Tibial nerve (tissue), 4 donors: ENCODE measurements around the gene AGAP5.
"Not testable (repeated sequence)": the region's sequence is repeated elsewhere in the genome, so short reads cannot be mapped to it uniquely, and the experiment has no call there.

Source experiments
- EP300 ChIP-seq, 2 donors: sonication (generic); formaldehyde crosslinking; IDR thresholded peaks; one replicate each; pipeline ENCODE4 v1.6.1; 2017; ENCODE audit warnings: antibody characterized with exemption in 2 of 2, mild to moderate bottlenecking in 1 of 2
- TF ChIP-seq, protein P1 (sequence below), 5 experiments: fragments of 200-600 bp in 3 of 5; fragments of 450-650 bp in 2 of 5; sonication (generic) in 3 of 5; IDR thresholded peaks; one replicate each; pipeline ENCODE4 v1.5.1; 2016 to 2019; ENCODE audit warnings: antibody characterized with exemption in 5 of 5, mild to moderate bottlenecking in 3 of 5, moderate library complexity in 2 of 5

DNA sequence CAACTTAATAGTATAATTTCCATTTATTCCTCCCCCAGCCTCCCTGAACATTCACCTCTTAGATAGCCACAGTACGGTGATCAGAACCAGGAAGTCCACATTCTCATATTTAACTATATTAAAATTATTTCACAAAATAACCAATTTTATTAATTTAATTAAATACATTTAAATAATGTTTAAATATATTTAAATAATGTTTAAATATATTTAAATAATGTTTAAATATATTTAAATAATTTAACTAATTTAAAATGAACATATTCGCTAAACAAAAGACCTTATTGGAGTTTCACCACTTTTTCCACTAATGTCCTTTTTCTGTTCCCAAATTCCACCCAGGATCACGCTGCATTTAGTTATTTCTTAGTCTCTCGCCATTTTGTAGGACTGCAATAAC is 29.5 kb downstream of the AGAP5 start:
- TF ChIP-seq, protein P1, sequence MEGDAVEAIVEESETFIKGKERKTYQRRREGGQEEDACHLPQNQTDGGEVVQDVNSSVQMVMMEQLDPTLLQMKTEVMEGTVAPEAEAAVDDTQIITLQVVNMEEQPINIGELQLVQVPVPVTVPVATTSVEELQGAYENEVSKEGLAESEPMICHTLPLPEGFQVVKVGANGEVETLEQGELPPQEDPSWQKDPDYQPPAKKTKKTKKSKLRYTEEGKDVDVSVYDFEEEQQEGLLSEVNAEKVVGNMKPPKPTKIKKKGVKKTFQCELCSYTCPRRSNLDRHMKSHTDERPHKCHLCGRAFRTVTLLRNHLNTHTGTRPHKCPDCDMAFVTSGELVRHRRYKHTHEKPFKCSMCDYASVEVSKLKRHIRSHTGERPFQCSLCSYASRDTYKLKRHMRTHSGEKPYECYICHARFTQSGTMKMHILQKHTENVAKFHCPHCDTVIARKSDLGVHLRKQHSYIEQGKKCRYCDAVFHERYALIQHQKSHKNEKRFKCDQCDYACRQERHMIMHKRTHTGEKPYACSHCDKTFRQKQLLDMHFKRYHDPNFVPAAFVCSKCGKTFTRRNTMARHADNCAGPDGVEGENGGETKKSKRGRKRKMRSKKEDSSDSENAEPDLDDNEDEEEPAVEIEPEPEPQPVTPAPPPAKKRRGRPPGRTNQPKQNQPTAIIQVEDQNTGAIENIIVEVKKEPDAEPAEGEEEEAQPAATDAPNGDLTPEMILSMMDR (IDR thresholded peaks at IDR 0.05): not testable (repeated sequence)
- not testable (repeated sequence) for TF ChIP-seq EP300 (IDR thresholded peaks at IDR 0.05)
